Tibial nerve (tissue), 4 donors: ENCODE data around the gene TMC3. TPM values are rescaled to one million over a fixed set of nuclear protein-coding genes. Genes with fewer than 3 reads are reported as not detected.
"Not testable (repeated sequence)": the region's sequence is repeated elsewhere in the genome, so short reads cannot be mapped to it uniquely, and the experiment has no call there.

Source experiments
- DNase-seq, 2 donors: peaks; one replicate each; pipeline ENCODE4 v3.0.0-alpha.2; 2019; ENCODE audit warnings: low spot score in 2 of 2
- H3K27ac ChIP-seq, 4 donors: fragments of 200-600 bp; sonication (generic) in 3 of 4; one replicate each; pipeline ENCODE4 v1.5.1; 2017 to 2019; ENCODE audit warnings: mild to moderate bottlenecking in 1 of 4
- H3K27me3 ChIP-seq, 2 donors: fragments of 200-600 bp; sonication (generic) in 1 of 2; one replicate each; pipeline versions ENCODE4 v1.5.1 to v1.6.0; 2017 to 2019
- H3K36me3 ChIP-seq, 3 donors: fragments of 200-600 bp; sonication (generic); one replicate each; pipeline ENCODE4 v1.5.1; 2018 to 2019
- H3K4me1 ChIP-seq, 4 donors: fragments of 200-600 bp; sonication (generic) in 3 of 4; one replicate each; pipeline ENCODE4 v1.5.1; 2017 to 2019
- H3K4me3 ChIP-seq, 4 donors: fragments of 200-600 bp; sonication (generic) in 3 of 4; one replicate each; pipeline ENCODE4 v1.5.1; 2017 to 2019; ENCODE audit warnings: mild to moderate bottlenecking in 1 of 4, moderate library complexity in 1 of 4
- H3K9me3 ChIP-seq, 4 donors: fragments of 200-600 bp; sonication (generic) in 3 of 4; one replicate each; pipeline ENCODE4 v1.5.1; 2017 to 2019
- CTCF ChIP-seq, 5 experiments: fragments of 200-600 bp in 3 of 5; fragments of 450-650 bp in 2 of 5; sonication (generic) in 3 of 5; IDR thresholded peaks; one replicate each; pipeline ENCODE4 v1.5.1; 2016 to 2019; ENCODE audit warnings: antibody characterized with exemption in 5 of 5, mild to moderate bottlenecking in 3 of 5, moderate library complexity in 2 of 5
- EP300 ChIP-seq, 2 donors: sonication (generic); formaldehyde crosslinking; IDR thresholded peaks; one replicate each; pipeline ENCODE4 v1.6.1; 2017; ENCODE audit warnings: antibody characterized with exemption in 2 of 2, mild to moderate bottlenecking in 1 of 2
- POLR2A ChIP-seq, 2 donors: fragments of 450-650 bp; IDR thresholded peaks; one replicate each; pipeline ENCODE4 v1.6.1; 2017; ENCODE audit warnings: antibody characterized with exemption in 2 of 2, mild to moderate bottlenecking in 2 of 2, moderate library complexity in 2 of 2
- WGBS, 2 donors: methylation state at CpG; one replicate each; pipeline ENCODE4 v1.1.5; 2018; 5-methylcytosine and 5-hydroxymethylcytosine counted together
- total RNA-seq, 4 donors: library from RNA; depleted of rRNA; stranded (reverse); fragments of >200 nt; gene quantifications; one replicate each; pipeline ENCODE4 v1.1.0, GENCODE V29; 2016

The TMC3 gene
- total RNA-seq, 4 donors from 2014 or later: not detected

GRCh38 chr15:81334768-81335435, 39.1 kb downstream of the TMC3 start:
- WGBS, 2 donors: 87 to 90% methylated on average over 10 of the region's 10 CpGs
- no peak for DNase-seq
- TF ChIP-seq CTCF (IDR thresholded peaks at IDR 0.05): no peak
- TF ChIP-seq EP300 (IDR thresholded peaks at IDR 0.05): no peak
- TF ChIP-seq POLR2A (IDR thresholded peaks at IDR 0.05): no peak
- no peaks in the 10 kb centered on the region for H3K27me3 ChIP-seq
- peaks cover 0 to 23% (median 12%) of the 10 kb centered on the region in 4 donors for H3K4me1 ChIP-seq
- no peak overlapping the region for H3K4me3 ChIP-seq
- no peak overlapping the region for H3K27ac ChIP-seq
- no peaks in the 10 kb centered on the region for H3K36me3 ChIP-seq
- no peaks in the 10 kb centered on the region for H3K9me3 ChIP-seq

GRCh38 chr15:81333363-81333762, 40.6 kb downstream of the TMC3 start:
- Histone ChIP-seq H3K4me1 (peaks cover 0 to 14% (median 9%) of the 10 kb centered on the region in 4 donors), H3K36me3 (no peaks in the 10 kb centered on the region), H3K9me3 (no peaks in the 10 kb centered on the region), H3K4me3 (no peak overlapping the region), H3K27ac (no peak overlapping the region), H3K27me3 (no peaks in the 10 kb centered on the region)
- 92 to 98% methylated on average over 3 of the region's 3 CpGs for WGBS, 2 donors
- TF ChIP-seq EP300 (IDR thresholded peaks at IDR 0.05): no peak
- TF ChIP-seq POLR2A (IDR thresholded peaks at IDR 0.05): no peak
- TF ChIP-seq CTCF (IDR thresholded peaks at IDR 0.05): no peak
- DNase-seq: no peak

GRCh38 chr15:81332326-81332725, 41.7 kb downstream of the TMC3 start:
- H3K27me3 ChIP-seq: no peaks in the 10 kb centered on the region
- TF ChIP-seq CTCF (IDR thresholded peaks at IDR 0.05): no peak
- no peak for TF ChIP-seq EP300 (IDR thresholded peaks at IDR 0.05)
- TF ChIP-seq POLR2A (IDR thresholded peaks at IDR 0.05): no peak
- no peaks in the 10 kb centered on the region for H3K36me3 ChIP-seq
- no peak overlapping the region for H3K4me3 ChIP-seq
- peaks cover 0 to 4% (median under 1%) of the 10 kb centered on the region in 4 donors for H3K4me1 ChIP-seq
- no peaks in the 10 kb centered on the region for H3K9me3 ChIP-seq
- DNase-seq: no peak
- no peak overlapping the region for H3K27ac ChIP-seq
- 93 to 97% methylated on average over 8 to 12 of the region's 12 CpGs for WGBS, 2 donors

- H3K4me3 ChIP-seq: no peak overlapping the region
- WGBS, 2 donors: 88 to 93% methylated on average over 15 of the region's 15 CpGs
- H3K9me3 ChIP-seq: no peaks in the 10 kb centered on the region
- H3K27ac ChIP-seq: no peak overlapping the region
- no peaks in the 10 kb centered on the region for H3K4me1 ChIP-seq
- TF ChIP-seq CTCF (IDR thresholded peaks at IDR 0.05): no peak
- TF ChIP-seq EP300 (IDR thresholded peaks at IDR 0.05): no peak
- TF ChIP-seq POLR2A (IDR thresholded peaks at IDR 0.05): no peak
- DNase-seq: no peak
- H3K27me3 ChIP-seq: no peaks in the 10 kb centered on the region
- no peaks in the 10 kb centered on the region for H3K36me3 ChIP-seq
These were observed 42.4 kb downstream of the TMC3 start for GRCh38 chr15:81331600-81331999.

- WGBS, 2 donors: 84 to 86% methylated on average over 9 of the region's 9 CpGs
- not testable (repeated sequence) for H3K36me3 ChIP-seq, H3K9me3 ChIP-seq, H3K4me3 ChIP-seq, H3K27ac ChIP-seq, DNase-seq, H3K27me3 ChIP-seq, H3K4me1 ChIP-seq
These were observed 42.9 kb downstream of the TMC3 start for GRCh38 chr15:81331141-81331540.
